Measurements from ENCODE around the gene SEC14L3.

DNA sequence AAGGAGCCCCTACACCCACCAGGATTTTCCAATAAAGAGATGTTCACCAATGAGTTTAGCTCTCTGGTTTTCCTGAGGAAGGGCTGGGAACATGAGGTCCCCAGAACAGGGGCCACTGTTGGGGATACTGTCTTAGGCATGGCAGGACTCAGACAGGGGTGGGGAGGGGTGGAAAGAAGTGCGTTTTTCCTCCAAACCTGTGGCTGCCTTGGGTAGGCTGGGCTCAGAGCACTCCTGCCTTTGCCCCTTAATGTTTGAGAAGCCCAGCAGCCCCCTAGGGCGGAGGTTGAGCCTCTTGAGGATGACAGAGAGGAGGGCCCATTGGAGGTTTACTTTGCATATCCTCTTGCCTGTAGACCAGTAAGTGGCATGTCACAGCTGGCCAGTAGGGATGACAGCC lies 35.6 kb downstream of the SEC14L3 start:
- TF ChIP-seq POLR2A (IDR thresholded peaks at IDR 0.05; ENCODE audit: low read depth, low read length), result no peak
- TF ChIP-seq, protein P1, sequence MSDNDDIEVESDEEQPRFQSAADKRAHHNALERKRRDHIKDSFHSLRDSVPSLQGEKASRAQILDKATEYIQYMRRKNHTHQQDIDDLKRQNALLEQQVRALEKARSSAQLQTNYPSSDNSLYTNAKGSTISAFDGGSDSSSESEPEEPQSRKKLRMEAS (IDR thresholded peaks at IDR 0.05; ENCODE audit: insufficient read depth, insufficient read length), result no peak
- TF ChIP-seq, protein P2, sequence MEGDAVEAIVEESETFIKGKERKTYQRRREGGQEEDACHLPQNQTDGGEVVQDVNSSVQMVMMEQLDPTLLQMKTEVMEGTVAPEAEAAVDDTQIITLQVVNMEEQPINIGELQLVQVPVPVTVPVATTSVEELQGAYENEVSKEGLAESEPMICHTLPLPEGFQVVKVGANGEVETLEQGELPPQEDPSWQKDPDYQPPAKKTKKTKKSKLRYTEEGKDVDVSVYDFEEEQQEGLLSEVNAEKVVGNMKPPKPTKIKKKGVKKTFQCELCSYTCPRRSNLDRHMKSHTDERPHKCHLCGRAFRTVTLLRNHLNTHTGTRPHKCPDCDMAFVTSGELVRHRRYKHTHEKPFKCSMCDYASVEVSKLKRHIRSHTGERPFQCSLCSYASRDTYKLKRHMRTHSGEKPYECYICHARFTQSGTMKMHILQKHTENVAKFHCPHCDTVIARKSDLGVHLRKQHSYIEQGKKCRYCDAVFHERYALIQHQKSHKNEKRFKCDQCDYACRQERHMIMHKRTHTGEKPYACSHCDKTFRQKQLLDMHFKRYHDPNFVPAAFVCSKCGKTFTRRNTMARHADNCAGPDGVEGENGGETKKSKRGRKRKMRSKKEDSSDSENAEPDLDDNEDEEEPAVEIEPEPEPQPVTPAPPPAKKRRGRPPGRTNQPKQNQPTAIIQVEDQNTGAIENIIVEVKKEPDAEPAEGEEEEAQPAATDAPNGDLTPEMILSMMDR (IDR thresholded peaks at IDR 0.05; ENCODE audit: extremely low read depth in 1 of 2, insufficient read depth in 1 of 2, low read depth in 1 of 2, low read length in 2 of 2), result no peak
- TF ChIP-seq EZH2 (IDR thresholded peaks at IDR 0.05; ENCODE audit: borderline replicate concordance, low read depth, low read length, severe bottlenecking), result no peak
